Measurements from ENCODE around the gene PYGM. TPM values are rescaled to one million over a fixed set of nuclear protein-coding genes. Genes with fewer than 3 reads are reported as not detected.

Gene PYGM
- total and polyA plus RNA-seq, 2 experiments from 2014 or later = 1.5 to 3.9 TPM

DNA sequence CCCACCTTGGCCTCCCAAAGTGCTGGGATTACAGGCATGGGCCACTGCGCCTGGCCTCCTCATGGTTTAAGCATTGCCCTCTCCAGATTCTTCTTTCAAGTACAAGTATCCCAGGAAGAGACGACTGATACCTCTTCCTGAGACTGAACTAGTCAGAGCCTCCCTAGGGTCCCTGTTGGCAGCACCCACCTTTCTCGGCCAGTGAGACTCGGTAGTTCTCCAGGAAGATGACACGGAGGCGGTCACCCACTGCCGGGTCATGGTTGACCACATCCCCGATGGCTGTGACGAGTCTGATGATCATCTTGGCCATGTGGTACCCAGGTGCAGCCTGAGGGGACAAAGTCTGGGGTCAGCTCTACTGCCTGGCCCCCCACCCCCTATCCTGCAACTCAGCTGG is 8.6 kb downstream of the PYGM start:
- Histone ChIP-seq H2AFZ (no peak overlapping the region), H3K27me3 (ENCODE audit: insufficient read depth) (no peaks in the 10 kb centered on the region), H3F3A (replicated peaks; ENCODE audit: low read depth) (peaks cover 7% of the 10 kb centered on the region), H3K4me1 (ENCODE audit: insufficient read depth) (no peaks in the 10 kb centered on the region; the same call in 1 of the 2 replicates), H3K27ac (ENCODE audit: low read depth) (no peak overlapping the region), H3K36me3 (ENCODE audit: insufficient read depth) (no peaks in the 10 kb centered on the region), H3K79me2 (replicated peaks; ENCODE audit: insufficient read depth) (no peaks in the 10 kb centered on the region), H3K9me2 (ENCODE audit: insufficient read depth) (no peaks in the 10 kb centered on the region), H3K4me3 (no peak overlapping the region), H4K20me1 (replicated peaks; ENCODE audit: insufficient read depth) (no peaks in the 10 kb centered on the region), H3K4me2 (no peak overlapping the region)
- no peak overlapping the region for H3K27ac Mint-ChIP-seq
- no peak for TF ChIP-seq ZNF331 (CRISPR knock-in tag; IDR thresholded peaks at IDR 0.05; ENCODE audit: low read depth)
- no peak for TF ChIP-seq STAT1 (IDR thresholded peaks at IDR 0.05; ENCODE audit: unreplicated experiment)
- TF ChIP-seq, protein P1, sequence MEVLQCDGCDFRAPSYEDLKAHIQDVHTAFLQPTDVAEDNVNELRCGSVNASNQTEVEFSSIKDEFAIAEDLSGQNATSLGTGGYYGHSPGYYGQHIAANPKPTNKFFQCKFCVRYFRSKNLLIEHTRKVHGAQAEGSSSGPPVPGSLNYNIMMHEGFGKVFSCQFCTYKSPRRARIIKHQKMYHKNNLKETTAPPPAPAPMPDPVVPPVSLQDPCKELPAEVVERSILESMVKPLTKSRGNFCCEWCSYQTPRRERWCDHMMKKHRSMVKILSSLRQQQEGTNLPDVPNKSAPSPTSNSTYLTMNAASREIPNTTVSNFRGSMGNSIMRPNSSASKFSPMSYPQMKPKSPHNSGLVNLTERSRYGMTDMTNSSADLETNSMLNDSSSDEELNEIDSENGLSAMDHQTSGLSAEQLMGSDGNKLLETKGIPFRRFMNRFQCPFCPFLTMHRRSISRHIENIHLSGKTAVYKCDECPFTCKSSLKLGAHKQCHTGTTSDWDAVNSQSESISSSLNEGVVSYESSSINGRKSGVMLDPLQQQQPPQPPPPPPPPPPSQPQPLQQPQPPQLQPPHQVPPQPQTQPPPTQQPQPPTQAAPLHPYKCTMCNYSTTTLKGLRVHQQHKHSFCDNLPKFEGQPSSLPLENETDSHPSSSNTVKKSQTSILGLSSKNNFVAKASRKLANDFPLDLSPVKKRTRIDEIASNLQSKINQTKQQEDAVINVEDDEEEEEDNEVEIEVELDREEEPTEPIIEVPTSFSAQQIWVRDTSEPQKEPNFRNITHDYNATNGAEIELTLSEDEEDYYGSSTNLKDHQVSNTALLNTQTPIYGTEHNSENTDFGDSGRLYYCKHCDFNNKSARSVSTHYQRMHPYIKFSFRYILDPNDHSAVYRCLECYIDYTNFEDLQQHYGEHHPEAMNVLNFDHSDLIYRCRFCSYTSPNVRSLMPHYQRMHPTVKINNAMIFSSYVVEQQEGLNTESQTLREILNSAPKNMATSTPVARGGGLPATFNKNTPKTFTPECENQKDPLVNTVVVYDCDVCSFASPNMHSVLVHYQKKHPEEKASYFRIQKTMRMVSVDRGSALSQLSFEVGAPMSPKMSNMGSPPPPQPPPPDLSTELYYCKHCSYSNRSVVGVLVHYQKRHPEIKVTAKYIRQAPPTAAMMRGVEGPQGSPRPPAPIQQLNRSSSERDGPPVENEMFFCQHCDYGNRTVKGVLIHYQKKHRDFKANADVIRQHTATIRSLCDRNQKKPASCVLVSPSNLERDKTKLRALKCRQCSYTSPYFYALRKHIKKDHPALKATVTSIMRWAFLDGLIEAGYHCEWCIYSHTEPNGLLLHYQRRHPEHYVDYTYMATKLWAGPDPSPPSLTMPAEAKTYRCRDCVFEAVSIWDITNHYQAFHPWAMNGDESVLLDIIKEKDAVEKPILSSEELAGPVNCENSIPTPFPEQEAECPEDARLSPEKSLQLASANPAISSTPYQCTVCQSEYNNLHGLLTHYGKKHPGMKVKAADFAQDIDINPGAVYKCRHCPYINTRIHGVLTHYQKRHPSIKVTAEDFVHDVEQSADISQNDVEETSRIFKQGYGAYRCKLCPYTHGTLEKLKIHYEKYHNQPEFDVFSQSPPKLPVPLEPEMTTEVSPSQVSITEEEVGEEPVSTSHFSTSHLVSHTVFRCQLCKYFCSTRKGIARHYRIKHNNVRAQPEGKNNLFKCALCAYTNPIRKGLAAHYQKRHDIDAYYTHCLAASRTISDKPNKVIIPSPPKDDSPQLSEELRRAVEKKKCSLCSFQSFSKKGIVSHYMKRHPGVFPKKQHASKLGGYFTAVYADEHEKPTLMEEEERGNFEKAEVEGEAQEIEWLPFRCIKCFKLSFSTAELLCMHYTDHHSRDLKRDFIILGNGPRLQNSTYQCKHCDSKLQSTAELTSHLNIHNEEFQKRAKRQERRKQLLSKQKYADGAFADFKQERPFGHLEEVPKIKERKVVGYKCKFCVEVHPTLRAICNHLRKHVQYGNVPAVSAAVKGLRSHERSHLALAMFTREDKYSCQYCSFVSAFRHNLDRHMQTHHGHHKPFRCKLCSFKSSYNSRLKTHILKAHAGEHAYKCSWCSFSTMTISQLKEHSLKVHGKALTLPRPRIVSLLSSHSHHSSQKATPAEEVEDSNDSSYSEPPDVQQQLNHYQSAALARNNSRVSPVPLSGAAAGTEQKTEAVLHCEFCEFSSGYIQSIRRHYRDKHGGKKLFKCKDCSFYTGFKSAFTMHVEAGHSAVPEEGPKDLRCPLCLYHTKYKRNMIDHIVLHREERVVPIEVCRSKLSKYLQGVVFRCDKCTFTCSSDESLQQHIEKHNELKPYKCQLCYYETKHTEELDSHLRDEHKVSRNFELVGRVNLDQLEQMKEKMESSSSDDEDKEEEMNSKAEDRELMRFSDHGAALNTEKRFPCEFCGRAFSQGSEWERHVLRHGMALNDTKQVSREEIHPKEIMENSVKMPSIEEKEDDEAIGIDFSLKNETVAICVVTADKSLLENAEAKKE (CRISPR knock-in tag; IDR thresholded peaks at IDR 0.05) = no peak
- no peak for TF ChIP-seq JUNB (IDR thresholded peaks at IDR 0.05; ENCODE audit: unreplicated experiment)
- no peak for TF ChIP-seq ZNF114 (CRISPR knock-in tag; IDR thresholded peaks at IDR 0.05)
- no peak for TF ChIP-seq NANOG (IDR thresholded peaks at IDR 0.05; ENCODE audit: borderline replicate concordance)
- TF ChIP-seq EZH2phosphoT487 (IDR thresholded peaks at IDR 0.05; ENCODE audit: unreplicated experiment) = no peak
- TF ChIP-seq POLR2AphosphoS5 (IDR thresholded peaks at IDR 0.05; ENCODE audit: low read depth) = no peak
- TF ChIP-seq, protein P2, sequence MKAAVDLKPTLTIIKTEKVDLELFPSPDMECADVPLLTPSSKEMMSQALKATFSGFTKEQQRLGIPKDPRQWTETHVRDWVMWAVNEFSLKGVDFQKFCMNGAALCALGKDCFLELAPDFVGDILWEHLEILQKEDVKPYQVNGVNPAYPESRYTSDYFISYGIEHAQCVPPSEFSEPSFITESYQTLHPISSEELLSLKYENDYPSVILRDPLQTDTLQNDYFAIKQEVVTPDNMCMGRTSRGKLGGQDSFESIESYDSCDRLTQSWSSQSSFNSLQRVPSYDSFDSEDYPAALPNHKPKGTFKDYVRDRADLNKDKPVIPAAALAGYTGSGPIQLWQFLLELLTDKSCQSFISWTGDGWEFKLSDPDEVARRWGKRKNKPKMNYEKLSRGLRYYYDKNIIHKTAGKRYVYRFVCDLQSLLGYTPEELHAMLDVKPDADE (IDR thresholded peaks at IDR 0.05) = no peak
- TF ChIP-seq, protein P3, sequence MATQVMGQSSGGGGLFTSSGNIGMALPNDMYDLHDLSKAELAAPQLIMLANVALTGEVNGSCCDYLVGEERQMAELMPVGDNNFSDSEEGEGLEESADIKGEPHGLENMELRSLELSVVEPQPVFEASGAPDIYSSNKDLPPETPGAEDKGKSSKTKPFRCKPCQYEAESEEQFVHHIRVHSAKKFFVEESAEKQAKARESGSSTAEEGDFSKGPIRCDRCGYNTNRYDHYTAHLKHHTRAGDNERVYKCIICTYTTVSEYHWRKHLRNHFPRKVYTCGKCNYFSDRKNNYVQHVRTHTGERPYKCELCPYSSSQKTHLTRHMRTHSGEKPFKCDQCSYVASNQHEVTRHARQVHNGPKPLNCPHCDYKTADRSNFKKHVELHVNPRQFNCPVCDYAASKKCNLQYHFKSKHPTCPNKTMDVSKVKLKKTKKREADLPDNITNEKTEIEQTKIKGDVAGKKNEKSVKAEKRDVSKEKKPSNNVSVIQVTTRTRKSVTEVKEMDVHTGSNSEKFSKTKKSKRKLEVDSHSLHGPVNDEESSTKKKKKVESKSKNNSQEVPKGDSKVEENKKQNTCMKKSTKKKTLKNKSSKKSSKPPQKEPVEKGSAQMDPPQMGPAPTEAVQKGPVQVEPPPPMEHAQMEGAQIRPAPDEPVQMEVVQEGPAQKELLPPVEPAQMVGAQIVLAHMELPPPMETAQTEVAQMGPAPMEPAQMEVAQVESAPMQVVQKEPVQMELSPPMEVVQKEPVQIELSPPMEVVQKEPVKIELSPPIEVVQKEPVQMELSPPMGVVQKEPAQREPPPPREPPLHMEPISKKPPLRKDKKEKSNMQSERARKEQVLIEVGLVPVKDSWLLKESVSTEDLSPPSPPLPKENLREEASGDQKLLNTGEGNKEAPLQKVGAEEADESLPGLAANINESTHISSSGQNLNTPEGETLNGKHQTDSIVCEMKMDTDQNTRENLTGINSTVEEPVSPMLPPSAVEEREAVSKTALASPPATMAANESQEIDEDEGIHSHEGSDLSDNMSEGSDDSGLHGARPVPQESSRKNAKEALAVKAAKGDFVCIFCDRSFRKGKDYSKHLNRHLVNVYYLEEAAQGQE (IDR thresholded peaks at IDR 0.05; ENCODE audit: unreplicated experiment) = no peak
- no peaks in the 10 kb centered on the region; the same call in 2 of the 3 replicates for H3K9me3 Mint-ChIP-seq
- H3K27me3 Mint-ChIP-seq (ENCODE audit: insufficient read depth, low read depth, poor library complexity) = peaks cover 19% of the 10 kb centered on the region
- H3K4me1 Mint-ChIP-seq = peaks cover 14% of the 10 kb centered on the region
- DNase-seq (ENCODE audit: low spot score) (no peak), ATAC-seq (no peak)
- H3K36me3 Mint-ChIP-seq (ENCODE audit: low read depth) = 0 out of 3 replicates have a peak, but pooled peaks cover 3% of the 10 kb centered on the region
- H3K4me3 Mint-ChIP-seq = no peak overlapping the region

Data from GM23338 (cell line).